ENCODE data around the gene SSUH2. TPM values are rescaled to one million over a fixed set of nuclear protein-coding genes. Genes with fewer than 3 reads are reported as not detected.

The SSUH2 gene
- total RNA-seq, 1 donor = not detected

DNA sequence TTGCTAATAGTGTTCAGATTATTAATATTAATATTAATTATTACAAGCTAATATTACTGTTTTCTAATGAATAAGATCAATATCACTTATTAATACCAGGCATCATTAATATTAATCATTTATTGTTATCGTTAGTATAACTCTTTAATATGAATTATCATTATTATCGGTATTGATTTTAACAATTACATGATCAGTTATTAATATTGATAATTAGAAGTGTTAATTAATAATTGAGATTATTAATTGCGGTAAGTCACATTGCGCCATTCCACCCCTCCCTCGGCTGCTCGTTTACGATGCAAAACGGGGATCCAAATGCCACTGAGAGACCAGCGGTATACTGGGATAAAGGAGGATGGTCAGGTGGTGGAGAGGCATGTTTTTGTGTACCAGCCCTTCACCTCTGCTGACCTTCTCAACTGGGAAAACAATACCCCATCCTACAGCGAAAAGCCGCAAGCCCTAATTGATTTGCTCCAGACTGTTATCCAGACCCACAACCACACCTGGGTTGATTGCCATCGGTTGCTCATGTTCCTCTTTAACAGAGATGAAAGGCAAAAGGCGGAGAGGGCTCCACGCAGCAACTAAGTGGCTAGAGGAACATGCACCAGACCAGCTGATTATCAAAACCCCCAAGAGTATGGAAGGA lies 28.6 kb upstream of the SSUH2 start:
- TF ChIP-seq, protein P1, sequence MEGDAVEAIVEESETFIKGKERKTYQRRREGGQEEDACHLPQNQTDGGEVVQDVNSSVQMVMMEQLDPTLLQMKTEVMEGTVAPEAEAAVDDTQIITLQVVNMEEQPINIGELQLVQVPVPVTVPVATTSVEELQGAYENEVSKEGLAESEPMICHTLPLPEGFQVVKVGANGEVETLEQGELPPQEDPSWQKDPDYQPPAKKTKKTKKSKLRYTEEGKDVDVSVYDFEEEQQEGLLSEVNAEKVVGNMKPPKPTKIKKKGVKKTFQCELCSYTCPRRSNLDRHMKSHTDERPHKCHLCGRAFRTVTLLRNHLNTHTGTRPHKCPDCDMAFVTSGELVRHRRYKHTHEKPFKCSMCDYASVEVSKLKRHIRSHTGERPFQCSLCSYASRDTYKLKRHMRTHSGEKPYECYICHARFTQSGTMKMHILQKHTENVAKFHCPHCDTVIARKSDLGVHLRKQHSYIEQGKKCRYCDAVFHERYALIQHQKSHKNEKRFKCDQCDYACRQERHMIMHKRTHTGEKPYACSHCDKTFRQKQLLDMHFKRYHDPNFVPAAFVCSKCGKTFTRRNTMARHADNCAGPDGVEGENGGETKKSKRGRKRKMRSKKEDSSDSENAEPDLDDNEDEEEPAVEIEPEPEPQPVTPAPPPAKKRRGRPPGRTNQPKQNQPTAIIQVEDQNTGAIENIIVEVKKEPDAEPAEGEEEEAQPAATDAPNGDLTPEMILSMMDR (IDR thresholded peaks at IDR 0.05; ENCODE audit: insufficient read depth, low read length) = no peak
- no peak for DNase-seq (ENCODE audit: low read depth)
- no peak overlapping the region for H3K4me3 ChIP-seq (ENCODE audit: low read depth, low read length)

DNA sequence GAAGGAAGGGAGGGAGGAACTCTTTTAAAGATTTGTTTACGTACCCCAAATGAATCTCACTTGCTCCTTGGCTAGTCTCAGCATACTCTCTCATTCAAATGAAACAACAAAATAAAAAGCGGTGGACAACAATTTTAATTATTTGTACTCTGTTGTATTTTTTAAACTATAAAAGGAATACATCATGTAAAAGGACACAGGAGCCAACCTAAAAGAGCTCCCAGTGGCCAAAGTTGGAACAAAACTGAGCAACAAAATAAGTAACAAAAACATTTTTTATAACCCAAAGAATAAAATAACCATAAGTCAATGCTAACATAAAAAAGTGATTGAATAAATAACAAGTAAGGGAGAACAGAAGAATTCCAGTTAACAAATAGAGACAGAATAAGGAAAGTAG lies 24.4 kb upstream of the SSUH2 start:
- H3K4me3 ChIP-seq (ENCODE audit: low read depth, low read length) = no peak overlapping the region
- no peak for DNase-seq (ENCODE audit: low read depth)
- TF ChIP-seq, protein P1 (IDR thresholded peaks at IDR 0.05; ENCODE audit: insufficient read depth, low read length) = peak; percentile 7

DNA sequence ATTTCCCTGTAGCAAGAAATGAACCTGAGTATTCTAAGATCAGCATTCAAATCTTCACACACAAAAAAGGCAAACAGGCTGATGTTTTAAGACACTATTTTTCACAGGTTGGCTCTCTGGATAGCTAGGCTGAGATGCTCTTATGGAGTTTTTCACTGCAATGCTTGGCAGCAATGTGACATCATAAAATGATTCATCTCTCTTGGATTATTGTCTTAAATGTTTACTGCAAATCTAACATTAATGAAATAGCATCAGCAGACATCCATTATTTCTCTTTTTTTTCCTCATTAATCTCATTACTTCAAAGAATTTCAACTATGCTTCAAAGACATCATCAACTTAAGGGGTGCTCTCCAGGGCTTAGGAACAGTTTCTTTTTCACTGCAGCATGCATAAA lies 23.6 kb upstream of the SSUH2 start:
- DNase-seq (ENCODE audit: low read depth) = peak; percentile 14
- TF ChIP-seq, protein P1 (IDR thresholded peaks at IDR 0.05; ENCODE audit: insufficient read depth, low read length) = no peak
- H3K4me3 ChIP-seq (ENCODE audit: low read depth, low read length) = no peak overlapping the region

DNA sequence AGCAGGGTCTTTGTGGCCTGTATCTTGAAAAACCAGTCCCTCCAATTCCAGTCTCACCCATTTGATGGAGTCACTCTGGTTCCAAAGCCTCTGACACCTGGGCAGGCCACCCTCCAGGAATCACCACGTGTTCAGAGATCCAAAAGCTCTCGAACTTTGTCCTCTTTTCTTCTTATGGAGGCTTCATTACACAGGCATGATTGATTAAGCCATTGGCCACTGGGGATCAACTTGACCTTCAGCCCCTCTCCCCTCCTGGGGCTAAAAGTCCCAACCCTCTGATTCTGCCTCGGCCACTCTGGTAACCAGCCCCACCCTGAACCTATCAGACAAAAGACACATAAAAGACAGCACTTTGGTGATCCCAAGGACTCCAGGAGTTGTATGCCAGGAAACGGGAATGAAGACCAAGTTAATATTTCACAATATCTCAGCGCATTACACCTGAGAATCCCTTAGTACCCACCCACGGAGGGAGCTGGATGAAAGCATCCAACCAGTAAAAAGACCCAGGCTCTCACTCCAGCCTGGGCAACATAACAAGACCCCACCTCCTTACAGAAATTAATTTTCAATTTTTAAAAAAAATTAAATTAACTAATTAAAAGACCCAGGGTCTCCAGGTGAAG lies 23.0 kb upstream of the SSUH2 start:
- TF ChIP-seq, protein P1 (IDR thresholded peaks at IDR 0.05; ENCODE audit: insufficient read depth, low read length) = no peak
- no peak overlapping the region for H3K4me3 ChIP-seq (ENCODE audit: low read depth, low read length)
- no peak for DNase-seq (ENCODE audit: low read depth)

DNA sequence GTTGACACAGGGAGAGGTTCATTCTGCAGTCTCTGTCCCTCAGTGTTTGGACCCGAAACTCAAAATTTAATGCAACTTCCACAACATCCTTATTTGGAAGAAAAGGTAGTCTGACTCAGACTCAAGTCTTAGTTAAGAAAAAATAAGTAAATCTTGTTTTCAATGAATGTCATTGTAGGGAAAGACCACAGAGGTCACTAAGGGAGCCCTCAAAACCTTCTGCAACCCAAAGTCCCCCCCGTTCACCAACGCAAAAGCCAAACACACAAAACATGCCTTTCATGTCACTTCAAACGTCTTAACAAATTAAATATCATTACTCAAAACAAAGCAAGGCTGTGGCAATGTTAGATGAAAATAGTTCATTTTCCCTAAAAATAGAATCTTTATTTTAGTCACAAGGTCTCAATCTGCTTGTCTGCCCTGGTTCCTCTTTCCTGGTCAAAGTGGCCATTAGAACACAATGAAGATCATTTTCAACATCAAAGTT lies 20.9 kb upstream of the SSUH2 start:
- no peak overlapping the region for H3K4me3 ChIP-seq (ENCODE audit: low read depth, low read length)
- DNase-seq (ENCODE audit: low read depth) = no peak
- TF ChIP-seq, protein P1 (IDR thresholded peaks at IDR 0.05; ENCODE audit: insufficient read depth, low read length) = no peak

DNA sequence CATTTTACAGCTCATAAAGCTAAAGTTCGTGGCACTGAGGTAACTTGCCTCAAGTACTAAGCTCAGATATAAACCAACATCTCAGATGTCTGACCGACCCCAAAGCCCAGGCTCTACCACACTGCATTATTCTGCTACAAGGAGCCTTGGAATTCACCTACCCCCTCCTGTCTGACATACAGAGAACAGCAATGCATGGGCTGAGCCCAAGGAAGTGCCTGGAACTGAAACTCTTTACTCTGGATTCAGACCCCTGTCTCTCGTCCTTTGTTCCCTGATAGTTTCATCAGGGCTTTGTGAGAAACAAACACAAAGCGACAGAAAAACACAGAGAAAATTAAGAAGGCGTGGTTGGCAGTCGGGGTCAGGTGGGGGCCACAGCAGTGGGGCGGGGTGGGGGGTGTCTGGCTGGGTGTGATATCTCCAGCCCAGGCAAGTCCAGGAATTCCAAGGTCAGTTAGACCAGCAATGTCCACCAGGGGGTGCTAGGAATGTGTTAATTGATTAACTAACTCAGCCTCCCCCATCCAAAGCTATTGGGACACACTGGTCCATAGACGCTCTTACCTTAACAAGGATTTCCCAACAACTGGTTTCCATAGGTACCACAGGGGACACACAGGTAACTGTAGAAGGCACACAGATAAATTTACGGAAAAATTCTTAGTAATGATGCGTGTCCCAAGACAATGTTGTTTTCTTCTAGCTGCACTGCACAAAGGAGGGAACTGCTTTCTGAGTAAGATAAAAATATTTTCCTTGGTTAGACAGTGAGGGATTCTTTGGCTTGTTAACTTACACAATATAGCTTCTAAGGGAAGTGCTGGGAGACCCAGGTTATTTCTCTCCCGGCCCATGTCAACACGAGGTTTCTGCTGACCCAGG lies 18.8 kb upstream of the SSUH2 start:
- H3K4me3 ChIP-seq (ENCODE audit: low read depth, low read length) = no peak overlapping the region
- DNase-seq (ENCODE audit: low read depth) = peak; percentile 75
- TF ChIP-seq, protein P1 (IDR thresholded peaks at IDR 0.05; ENCODE audit: insufficient read depth, low read length) = peak; percentile 69
